Calu3 (cell line): ENCODE results near the gene GBF1. TPM values are rescaled to one million over a fixed set of nuclear protein-coding genes. Genes with fewer than 3 reads are reported as not detected.
A peak's percentile ranks its signal among the peaks of the same experiment; 100 is the strongest.

Experiments used
- BruUV-seq: library from RNA; stranded (reverse); fragments of 400-500 nt; replicated peaks from 2 replicates; lab custom pipeline; 2021; lab: Mats Ljungman, UMichigan
- CTCF ChIA-PET: fragments of 300-600 bp; sonication (Branson Sonifier 250); formaldehyde crosslinking; loops from one replicate; lab custom pipeline; 2022; ENCODE audit warnings: antibody characterized with exemption; lab: Charles Lee
- DNase-seq: peaks from one replicate; pipeline ENCODE4 v3.0.0; 2022
- H3K27ac Mint-ChIP-seq: one replicate; pipeline ENCODE4 v1.8.0; 2022; ENCODE audit warnings: mixed read lengths; ENCODE audit not compliant: unreplicated experiment
- H3K27me3 Mint-ChIP-seq: one replicate; pipeline ENCODE4 v1.8.0; 2022; ENCODE audit warnings: mixed read lengths; ENCODE audit not compliant: unreplicated experiment
- H3K36me3 Mint-ChIP-seq: one replicate; pipeline ENCODE4 v1.8.0; 2022; ENCODE audit warnings: mild to moderate bottlenecking, moderate library complexity, mixed read lengths; ENCODE audit not compliant: insufficient read depth, unreplicated experiment
- H3K4me1 Mint-ChIP-seq: one replicate; pipeline ENCODE4 v1.8.0; 2022; ENCODE audit warnings: mild to moderate bottlenecking, low read depth, mixed read lengths; ENCODE audit not compliant: unreplicated experiment
- H3K4me3 Mint-ChIP-seq: one replicate; pipeline ENCODE4 v1.8.0; 2022; ENCODE audit warnings: mild to moderate bottlenecking, low read depth, moderate library complexity, mixed read lengths; ENCODE audit not compliant: unreplicated experiment
- H3K9me3 Mint-ChIP-seq: one replicate; pipeline ENCODE4 v1.8.0; 2022; ENCODE audit warnings: low read depth, mixed read lengths; ENCODE audit not compliant: unreplicated experiment
- intact Hi-C: fragments of 100-400 bp; cut with micrococcal nuclease; formaldehyde crosslinking; loops from one replicate; pipeline ENCODE4 v1.10.0; 2022; ENCODE audit not compliant: unreplicated experiment
- total RNA-seq: library from RNA; stranded (reverse); gene quantifications from 2 replicates; pipeline ENCODE4 v1.2.3, GENCODE V29; 2022
- TF ChIP-seq, protein P1 (sequence below): fragments of 200-600 bp; IDR thresholded peaks from one replicate; pipeline ENCODE4 v1.8.0; 2022; ENCODE audit warnings: antibody characterized with exemption; ENCODE audit not compliant: unreplicated experiment

The GBF1 gene
- total RNA-seq, 1 experiment from 2014 or later, result 36.1 TPM

GRCh38 chr10:102418622-102419268, 173.4 kb downstream of the GBF1 start, which contains the start of gene PSD:
PSD (minus strand) TSS chr10:102418785; CDS start chr10:102417038, 1,747 bp downstream.
- peaks cover 52% of the 10 kb centered on the region for H3K27me3 Mint-ChIP-seq
- TF ChIP-seq, protein P1, sequence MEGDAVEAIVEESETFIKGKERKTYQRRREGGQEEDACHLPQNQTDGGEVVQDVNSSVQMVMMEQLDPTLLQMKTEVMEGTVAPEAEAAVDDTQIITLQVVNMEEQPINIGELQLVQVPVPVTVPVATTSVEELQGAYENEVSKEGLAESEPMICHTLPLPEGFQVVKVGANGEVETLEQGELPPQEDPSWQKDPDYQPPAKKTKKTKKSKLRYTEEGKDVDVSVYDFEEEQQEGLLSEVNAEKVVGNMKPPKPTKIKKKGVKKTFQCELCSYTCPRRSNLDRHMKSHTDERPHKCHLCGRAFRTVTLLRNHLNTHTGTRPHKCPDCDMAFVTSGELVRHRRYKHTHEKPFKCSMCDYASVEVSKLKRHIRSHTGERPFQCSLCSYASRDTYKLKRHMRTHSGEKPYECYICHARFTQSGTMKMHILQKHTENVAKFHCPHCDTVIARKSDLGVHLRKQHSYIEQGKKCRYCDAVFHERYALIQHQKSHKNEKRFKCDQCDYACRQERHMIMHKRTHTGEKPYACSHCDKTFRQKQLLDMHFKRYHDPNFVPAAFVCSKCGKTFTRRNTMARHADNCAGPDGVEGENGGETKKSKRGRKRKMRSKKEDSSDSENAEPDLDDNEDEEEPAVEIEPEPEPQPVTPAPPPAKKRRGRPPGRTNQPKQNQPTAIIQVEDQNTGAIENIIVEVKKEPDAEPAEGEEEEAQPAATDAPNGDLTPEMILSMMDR, result no peak
- peak within 1 kb of the TSS; percentile 92 for H3K4me3 Mint-ChIP-seq
- peaks cover 48% of the 10 kb centered on the region for H3K36me3 Mint-ChIP-seq
- H3K27ac Mint-ChIP-seq, result no peak within 1 kb of the TSS
- no TSS peak for BruUV-seq
- CTCF ChIA-PET, result no interaction called here
- no peak for DNase-seq
- peaks cover 8% of the 10 kb centered on the region for H3K4me1 Mint-ChIP-seq
- intact Hi-C loops, result no loop called here
- H3K9me3 Mint-ChIP-seq, result no peaks in the 10 kb centered on the region

DNA sequence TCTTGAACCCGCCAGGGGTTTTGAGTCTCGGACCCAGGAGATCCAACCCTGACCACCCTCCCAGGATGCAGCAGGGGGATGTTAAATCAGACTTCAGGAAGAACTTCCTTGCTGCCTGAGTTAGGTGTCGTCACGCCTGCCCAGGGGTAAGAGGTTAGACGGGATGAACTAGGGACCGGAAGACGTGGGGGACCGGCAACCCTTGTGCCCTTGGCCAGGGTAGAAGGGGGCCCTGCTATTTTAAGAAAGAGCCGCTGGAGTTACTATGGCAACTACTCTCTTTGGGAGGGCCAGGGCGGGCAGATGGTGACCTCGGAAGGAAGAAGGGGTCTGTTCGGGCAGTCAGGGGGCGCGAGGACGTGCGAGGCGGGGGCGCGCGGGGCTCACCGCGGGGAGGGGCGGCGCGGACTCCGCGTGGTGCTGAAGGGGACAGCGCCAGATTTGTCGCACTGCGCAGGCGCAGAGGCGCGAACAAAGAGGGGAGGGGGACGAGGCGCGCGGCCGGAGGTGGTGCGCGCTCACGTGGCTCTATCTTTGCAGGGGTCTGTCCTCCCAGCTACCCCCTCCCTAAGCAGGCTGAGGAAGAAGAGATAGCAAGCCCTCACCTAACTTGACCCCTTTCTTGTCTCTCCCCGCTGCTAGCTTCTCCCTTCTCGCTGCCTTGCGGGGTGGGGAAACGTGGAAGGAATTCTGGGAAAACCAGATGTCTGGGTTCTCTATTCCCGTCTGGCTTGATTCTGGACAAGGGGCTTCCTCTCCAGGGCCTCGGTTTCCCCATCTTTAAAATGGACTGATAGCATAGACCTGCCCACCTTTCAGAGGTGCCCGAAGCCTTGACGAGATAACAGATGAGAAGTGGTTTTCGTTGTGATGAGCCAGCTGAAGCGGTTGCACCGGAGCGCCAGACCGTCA, 174.2 kb downstream of the GBF1 start:
- CTCF ChIA-PET, result interaction anchor here (0.5 to 1.6 kb wide), 3 partner anchors 15 to 164 kb away, joined by 3 to 4 read pairs (median 4); no protein-coding TSS in a partner anchor
- Mint-ChIP-seq H3K4me1 (peaks cover 8% of the 10 kb centered on the region), H3K36me3 (peaks cover 48% of the 10 kb centered on the region), H3K27ac (no peak overlapping the region), H3K9me3 (no peaks in the 10 kb centered on the region), H3K27me3 (peaks cover 44% of the 10 kb centered on the region), H3K4me3 (peak overlapping the region; percentile 92)
- TF ChIP-seq, protein P1, result no peak
- intact Hi-C loops, result no loop called here
- DNase-seq, result peak; percentile 47
- no TSS peak for BruUV-seq

GRCh38 chr10:102420181-102420713, 174.9 kb downstream of the GBF1 start:
- DNase-seq, result no peak
- CTCF ChIA-PET, result interaction anchor here (0.5 to 3.1 kb wide), 7 partner anchors 12 to 164 kb away, joined by 3 to 18 read pairs (median 5); partner anchors contain the start of genes CUEDC2 and NFKB2
- Mint-ChIP-seq H3K9me3 (no peaks in the 10 kb centered on the region), H3K27ac (no peak overlapping the region), H3K36me3 (peaks cover 48% of the 10 kb centered on the region), H3K4me1 (peaks cover 8% of the 10 kb centered on the region), H3K4me3 (peak overlapping the region; percentile 92), H3K27me3 (peaks cover 37% of the 10 kb centered on the region)
- TF ChIP-seq, protein P1, result no peak
- intact Hi-C loops, result no loop called here
- no TSS peak for BruUV-seq
